Erythroblast (primary cell): Measurements from ENCODE around the gene PPP2R5B.

Experiments used
- GATA1 ChIP-seq: IDR thresholded peaks from 2 replicates; pipeline ENCODE4 v1.6.1; 2011; ENCODE audit warnings: low read depth, mild to moderate bottlenecking, control low read depth, low read length, moderate library complexity
- POLR2A ChIP-seq: IDR thresholded peaks from 2 replicates; pipeline ENCODE4 v1.6.1; 2011; ENCODE audit warnings: mild to moderate bottlenecking, low read length

DNA sequence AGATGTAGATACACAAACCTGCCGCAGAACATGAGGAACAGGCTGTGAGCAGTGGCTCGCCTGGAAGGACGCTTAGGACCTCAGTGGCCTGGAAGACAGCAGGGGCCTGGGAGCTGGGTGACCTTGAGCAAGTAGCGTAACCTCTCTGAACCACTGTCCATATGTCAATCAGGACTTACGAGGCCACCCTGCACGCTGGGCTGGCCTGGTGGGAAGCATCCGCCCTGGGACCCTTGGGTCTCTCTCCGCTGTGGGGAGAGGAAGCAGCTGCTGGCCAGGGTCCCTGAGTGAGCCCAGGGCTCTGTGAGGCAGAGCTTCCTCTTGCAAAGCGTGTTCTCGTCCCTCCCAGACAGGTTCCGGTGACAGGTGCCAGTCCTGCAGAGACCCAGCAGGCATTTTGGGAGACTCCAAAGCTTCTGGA lies 32.1 kb upstream of the PPP2R5B start:
- no peak for TF ChIP-seq POLR2A
- no peak for TF ChIP-seq GATA1
